Left hindlimb (tissue), 1 donor: ENCODE measurements around the gene PRTN3.
"Not testable (repeated sequence)": the region's sequence is repeated elsewhere in the genome, so short reads cannot be mapped to it uniquely, and the experiment has no call there.

Experiments
- DNase-seq: peaks from one replicate; pipeline ENCODE4 v3.0.0-alpha.2; 2018

PRTN3 gene

DNA sequence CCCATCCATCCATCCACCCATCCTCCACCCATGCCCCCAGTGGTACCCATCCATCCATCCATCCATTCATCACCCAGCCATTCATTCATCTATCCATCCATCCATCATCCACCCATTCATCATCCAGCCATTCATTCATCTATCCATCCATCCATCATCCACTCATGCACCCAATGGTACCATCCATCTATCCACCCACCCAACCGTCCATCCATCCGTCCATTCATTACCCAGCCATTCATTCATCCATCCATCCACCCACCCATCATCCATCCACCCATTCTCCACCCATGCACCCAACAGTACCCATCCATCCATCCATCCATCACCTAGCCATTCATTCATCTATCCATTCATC lies 24.3 kb upstream of the PRTN3 start:
- DNase-seq = no peak

DNA sequence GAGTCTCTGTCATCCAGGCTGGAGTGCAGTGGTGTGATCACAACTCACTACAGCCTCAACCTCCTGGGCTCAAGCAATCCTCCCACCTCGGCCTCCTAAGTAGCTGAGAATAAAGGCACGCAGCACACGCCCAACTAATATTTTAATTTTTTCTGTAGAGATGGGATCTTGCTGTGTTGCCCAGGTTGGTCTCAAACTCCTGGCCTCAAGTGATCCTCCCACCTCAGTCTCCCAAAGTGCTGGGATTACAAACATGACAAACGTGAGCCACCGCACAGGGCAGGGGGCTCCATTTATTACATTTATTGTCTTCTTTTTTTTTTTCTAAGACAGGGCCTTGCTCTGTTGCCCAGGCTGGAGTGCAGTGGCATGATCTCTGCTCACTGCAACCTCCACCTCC lies 20.6 kb upstream of the PRTN3 start:
- not testable (repeated sequence) for DNase-seq

DNA sequence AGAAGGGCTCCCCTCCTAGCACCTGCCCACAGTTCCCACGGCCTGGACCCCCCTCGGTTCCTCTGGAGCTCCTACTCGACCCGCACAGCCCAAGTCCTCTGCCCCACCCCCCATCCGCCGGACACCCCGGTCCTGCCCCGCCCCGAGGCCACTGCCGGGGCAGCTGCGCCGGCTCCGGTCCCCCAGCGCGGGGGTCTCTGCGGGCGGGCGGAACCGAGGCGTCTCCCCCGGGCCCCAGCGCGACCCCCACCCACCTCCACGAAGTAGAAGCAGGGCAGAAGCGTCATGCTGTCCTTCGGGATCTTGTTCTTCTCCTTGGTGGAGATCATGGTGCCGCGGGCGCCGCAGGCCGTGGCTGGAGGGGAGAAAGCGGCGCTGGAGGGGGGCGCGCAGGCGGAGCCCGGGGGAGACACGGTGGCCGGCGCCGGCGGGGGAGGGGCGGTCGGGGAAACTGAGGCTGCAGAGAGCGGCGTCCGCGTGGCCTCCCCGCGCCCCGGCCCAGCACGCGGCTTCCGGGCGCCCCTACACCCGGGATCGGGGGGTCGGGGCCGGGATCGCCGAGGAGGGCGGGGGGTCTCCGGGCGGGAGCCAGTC lies 19.5 kb upstream of the PRTN3 start:
- no peak for DNase-seq

GRCh38 chr19:821825-822503 lies 18.8 kb upstream of the PRTN3 start, which contains the start of gene PLPPR3:
Gene PLPPR3, minus strand, starts transcription at chr19:821955. Its CDS starts 396 bp downstream, at chr19:821559.
- DNase-seq = peak; percentile 28

DNA sequence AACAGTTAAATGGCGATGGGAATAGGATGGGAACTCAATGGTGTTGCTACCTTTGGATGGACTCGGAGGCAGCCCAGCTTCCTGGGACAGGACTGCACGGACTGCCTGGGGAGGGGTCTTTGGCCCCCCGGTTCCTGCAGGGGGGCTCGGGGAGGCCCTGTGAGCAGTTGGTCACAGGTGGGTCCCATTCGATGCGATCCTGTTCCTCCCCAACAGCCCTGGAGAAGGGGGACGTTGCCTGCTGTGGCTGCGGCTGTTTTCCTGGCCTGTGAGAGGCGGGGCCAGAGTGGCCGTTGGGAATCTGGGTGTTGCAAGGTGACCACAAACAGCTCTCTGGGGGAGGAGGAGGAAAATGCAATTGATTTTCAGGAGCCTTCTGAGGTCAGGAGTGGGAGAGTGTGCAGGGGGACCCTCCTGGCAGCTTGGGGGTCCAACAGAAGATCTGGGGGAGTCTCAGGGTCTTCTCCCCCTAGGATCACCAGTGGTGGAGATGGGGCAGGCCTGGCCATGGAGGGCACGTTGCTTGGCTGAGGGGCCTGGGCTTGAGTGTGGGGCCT lies 17.2 kb upstream of the PRTN3 start:
- DNase-seq = peak; percentile 15

GRCh38 chr19:824885-825284 lies 15.9 kb upstream of the PRTN3 start:
- DNase-seq = no peak

DNA sequence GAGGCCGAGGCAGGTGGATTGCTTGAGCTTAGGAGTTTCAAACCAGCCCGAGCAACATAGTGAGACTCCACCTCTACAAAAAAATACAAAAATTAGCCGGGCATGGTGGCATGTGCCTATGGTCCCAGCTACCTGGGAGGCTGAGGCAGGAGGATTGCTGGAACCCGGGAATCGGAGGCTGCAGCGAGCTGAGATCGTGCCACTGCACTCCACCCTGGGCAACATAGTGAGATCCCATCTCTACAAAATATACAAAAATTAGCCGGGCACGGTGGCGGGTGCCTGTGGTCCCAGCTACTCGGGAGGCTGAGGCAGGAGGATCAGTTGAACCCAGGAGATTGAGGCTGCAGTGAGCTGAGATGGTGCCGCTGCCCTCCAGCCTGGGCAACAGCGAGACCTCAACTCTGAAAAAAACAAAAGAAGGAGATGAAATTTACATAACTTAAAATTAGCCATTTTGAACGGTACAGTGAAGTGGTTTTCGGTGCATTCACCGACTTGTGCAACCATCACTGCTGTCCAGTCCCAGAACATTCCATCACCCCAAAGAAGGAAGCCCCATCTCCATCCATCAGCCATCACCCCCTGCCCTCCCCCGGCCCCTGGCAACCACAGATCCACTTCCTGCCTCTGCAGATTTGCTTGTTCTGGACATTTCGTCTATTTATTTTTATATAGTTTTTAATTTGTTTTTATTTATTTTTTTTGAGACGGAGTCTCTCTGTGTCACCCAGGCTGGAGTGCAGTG lies 14.7 kb upstream of the PRTN3 start:
- DNase-seq = no peak

- DNase-seq = no peak
Measured at GRCh38 chr19:827314-827709, 13.5 kb upstream of the PRTN3 start.

- no peak for DNase-seq
Measured at GRCh38 chr19:827710-828321, 13.0 kb upstream of the PRTN3 start, which contains the start of gene AZU1. Gene AZU1, plus strand, starts transcription at chr19:827837. Its CDS starts 10 bp downstream, at chr19:827847.

DNA sequence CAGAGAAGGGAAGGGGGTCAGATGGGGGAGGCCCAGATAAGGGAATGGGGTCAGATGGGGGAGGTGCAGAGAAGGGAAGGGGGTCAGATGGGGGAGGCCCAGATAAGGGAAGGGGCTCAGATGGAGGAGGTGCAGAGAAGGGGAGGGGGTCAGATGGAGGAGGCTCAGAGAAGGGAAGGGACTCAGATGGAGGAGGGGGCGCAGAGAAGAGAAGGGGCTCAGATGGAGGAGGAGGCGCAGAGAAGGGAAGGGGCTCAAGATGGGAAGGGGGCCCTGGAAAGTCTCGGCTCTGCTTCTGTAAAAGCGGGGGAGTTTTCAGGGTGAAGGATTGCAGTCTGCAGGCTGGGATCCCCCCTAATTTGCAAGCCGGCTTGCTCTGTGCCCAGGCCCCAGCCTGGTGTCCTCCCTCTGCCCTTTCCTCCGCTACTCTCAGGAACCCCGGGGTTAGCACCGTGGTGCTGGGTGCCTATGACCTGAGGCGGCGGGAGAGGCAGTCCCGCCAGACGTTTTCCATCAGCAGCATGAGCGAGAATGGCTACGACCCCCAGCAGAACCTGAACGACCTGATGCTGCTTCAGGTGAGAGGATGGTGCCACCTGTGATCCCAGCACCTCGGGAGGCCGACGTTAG lies 11.6 kb upstream of the PRTN3 start:
- no peak for DNase-seq

GRCh38 chr19:831407-832369 lies 9.1 kb upstream of the PRTN3 start:
- DNase-seq = no peak

GRCh38 chr19:834216-834615 lies 6.6 kb upstream of the PRTN3 start:
- no peak for DNase-seq

DNA sequence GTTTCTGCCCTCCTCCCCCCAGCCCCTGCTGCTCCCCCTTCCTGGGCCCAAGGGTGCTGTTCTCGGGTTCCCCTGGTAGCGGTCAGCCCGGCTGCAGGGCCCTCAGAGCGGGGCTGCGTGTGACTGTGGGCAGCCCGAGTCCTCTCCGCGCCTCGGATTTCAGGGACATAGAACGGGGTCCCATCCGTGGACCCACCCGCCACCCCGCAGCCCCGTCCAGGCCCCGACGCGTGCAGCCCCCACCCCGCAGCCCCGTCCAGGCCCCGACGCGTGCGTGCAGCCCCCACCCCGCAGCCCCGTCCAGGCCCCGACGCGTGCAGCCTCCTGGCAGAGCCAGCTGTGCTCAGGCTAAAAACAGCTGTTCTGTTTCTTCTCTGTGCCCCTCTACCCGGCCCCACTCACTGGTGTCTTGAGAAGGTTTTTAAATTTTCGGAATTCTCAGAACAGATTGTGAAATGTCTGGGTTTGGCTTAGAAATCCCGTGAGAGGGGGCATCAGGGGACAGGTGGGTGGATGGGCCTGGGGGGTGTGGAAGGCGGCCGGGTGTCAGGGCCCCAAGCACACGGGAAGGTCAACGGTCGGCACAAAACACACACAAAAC lies 5.5 kb upstream of the PRTN3 start:
- no peak for DNase-seq

- DNase-seq = not testable (repeated sequence)
Measured at GRCh38 chr19:842802-843179, 2.0 kb downstream of the PRTN3 start.

DNA sequence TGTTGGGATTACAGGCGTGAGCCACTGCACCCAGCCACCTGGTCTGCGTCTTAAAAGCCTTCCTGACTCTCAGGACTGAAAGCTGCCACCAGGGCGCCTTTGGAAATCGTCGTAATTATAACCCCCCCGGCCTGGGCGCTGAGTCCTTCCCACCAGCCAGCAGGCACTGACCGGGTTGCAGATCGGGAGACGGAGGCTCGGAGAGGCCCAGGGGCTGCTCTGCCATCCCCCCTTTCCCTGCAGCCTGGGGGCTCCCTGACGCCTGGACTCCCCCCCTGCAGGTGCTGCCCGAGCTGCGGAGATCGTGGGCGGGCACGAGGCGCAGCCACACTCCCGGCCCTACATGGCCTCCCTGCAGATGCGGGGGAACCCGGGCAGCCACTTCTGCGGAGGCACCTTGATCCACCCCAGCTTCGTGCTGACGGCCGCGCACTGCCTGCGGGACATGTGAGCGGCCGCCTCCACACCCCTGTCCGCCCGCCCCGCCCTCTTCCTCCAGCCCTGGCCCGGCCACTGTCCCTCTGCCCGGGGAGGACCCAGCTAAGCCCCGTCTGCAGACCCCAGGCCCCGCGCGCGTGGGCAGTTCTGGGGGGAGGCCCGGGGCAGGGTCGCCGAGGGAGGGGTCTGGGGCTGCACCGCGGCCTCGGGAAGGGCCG lies 2.5 kb downstream of the PRTN3 start:
- DNase-seq = no peak

DNA sequence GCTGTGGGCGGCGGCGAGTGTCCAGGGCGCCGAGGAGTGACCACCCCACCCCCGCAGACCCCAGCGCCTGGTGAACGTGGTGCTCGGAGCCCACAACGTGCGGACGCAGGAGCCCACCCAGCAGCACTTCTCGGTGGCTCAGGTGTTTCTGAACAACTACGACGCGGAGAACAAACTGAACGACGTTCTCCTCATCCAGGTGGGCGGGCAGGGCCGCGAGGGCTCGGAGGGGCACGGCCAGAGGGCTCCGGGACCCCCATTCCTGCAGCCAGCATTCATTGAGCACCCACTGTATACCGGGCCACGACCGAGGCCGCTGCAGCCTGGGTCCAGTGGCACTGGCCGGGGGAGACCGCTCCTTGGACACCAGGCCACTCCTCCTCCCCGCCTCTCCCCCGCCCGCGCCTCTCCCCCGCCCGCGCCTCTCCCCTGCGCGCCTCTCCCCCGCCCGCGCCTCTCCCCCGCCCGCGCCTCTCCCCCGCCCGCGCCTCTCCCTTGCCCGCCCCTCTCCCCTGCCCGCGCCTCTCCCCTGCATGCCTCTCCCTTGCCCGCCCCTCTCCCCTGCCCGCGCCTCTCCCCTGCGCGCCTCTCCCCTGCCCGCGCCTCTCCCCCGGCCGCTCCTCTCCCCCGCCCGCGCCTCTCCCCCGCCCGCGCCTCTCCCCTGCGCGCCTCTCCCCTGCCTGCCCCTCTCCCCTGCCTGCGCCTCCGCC lies 3.2 kb downstream of the PRTN3 start:
- DNase-seq = no peak

DNA sequence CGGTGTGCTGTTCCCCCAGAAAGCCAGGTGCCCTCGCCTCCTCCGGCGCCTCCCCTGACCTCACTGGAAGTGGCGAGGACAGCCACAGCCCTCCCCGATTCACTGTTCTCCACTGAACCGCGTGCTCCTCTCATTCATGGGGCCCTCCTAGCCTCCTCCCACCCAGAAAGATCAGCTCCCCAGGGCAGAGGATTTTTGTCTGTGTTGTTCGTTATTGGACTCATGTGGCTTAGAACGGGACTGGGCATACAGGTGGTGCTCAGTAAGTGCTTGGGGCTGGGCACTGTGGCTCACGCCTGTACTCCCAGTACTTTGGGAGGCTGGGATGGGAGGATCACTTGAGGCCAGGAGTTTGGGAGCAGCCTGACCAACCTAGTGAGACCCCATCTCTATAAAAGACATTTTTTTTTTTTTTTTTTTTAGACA lies 3.8 kb downstream of the PRTN3 start:
- DNase-seq = no peak

- DNase-seq = no peak
Measured at GRCh38 chr19:845707-846521, 5.1 kb downstream of the PRTN3 start.

- DNase-seq = peak; percentile 31
Measured at GRCh38 chr19:848386-848921, 7.7 kb downstream of the PRTN3 start.
